ENCODE measurements around the gene ARHGEF9.
A peak's percentile ranks its signal among the peaks of the same experiment; 100 is the strongest.
"Not testable (repeated sequence)": the region's sequence is repeated elsewhere in the genome, so short reads cannot be mapped to it uniquely, and the experiment has no call there.

Gene ARHGEF9

DNA sequence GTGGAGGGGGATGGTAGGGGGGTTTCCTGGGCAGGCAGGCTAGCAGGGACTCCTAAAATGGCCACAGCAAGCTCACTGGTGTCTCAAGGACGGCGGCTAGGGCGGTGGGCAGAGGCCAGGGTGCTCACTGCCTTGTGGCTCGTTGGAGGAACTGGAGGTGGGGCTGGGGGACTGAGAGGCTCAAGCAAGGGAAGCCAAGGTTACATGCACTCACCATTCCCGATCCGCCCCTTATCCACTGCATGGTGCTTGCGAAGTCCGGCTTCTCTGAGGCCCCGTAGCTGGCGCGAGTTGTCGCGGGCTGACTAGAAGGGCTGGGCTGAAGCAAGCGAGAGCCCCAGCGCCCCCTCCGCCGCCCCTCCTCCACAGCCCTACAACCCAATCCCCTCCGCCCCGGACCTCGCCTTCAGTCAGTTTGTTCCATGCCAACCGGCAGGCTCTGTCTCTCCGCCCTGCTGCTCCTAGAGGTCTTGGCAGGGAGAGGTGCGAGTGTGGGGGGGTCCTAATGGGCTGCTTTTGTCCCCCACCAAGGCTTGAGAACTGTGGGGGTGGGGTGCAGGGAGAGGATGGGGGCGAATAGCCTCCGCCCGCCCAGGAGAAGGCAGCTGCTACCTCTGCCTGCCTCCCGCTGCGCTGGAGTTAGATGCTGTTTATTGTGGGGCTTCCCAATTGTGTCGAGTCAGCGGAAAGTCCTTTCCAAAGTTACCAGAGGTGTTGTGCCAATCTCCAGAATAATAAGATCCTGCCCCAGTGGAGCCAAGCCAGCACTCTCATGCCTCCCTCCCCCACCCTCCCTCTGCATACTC is at the start of gene ARHGEF9:
ARHGEF9 (minus strand) TSS at position 313 of the 806 bp plus-strand sequence; CDS start at position 244, 69 bp downstream.
- no peak for DNase-seq

DNA sequence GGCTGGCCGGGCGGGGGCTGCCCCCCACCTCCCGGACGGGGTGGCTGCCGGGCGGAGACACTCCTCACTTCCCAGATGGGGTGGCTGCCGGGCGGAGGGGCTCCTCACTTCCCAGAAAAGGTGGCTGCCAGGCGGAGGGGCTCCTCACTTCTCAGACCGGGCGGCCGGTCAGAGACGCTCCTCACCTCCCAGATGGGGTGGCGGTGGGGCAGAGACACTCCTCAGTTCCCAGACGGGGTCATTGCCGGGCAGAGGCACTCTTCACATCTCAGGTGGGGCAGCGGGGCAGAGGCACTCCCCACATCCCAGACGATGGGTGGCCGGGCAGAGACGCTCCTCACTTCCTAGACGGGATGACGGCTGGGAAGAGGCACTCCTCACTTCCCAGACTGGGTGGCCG is 40.4 kb upstream of the ARHGEF9 start:
- not testable (repeated sequence) for DNase-seq

DNA sequence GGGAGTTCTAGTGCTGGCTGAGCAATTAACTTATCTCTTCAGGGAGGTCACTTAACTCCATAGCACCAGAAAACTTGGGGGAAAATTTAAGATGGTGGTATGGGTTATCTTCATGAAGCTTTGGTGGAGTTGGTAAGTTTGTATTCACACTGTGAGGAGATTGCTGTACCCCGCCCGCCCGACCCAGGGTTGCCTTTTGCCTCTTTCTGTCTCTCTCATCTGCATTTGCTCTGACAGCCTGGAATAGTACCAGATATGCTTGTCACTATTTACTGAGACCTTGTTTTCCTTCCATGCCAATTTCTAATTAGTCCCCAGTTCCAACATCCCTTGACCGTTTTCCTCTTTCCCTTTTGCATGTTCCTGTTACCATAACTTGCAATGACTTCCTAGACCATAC is 33.1 kb upstream of the ARHGEF9 start:
- DNase-seq = no peak

DNA sequence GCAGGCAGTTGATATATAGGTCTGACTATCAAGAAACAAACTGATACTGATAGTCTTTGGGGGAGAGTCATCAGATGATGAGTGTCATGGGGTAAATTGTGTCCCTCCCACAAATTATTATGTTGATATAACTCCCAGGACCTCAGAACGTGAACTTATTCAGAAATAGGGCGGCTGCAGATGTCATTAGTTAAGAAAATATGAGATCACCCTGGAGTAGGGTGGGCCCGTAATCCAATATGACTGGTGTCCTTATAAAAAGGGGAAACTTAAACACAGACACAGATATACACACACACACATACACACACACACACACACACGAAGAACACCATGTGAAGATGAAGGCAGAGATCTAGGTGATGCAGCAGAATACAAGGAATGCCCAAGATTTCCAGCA is 32.7 kb upstream of the ARHGEF9 start:
- DNase-seq = no peak

DNA sequence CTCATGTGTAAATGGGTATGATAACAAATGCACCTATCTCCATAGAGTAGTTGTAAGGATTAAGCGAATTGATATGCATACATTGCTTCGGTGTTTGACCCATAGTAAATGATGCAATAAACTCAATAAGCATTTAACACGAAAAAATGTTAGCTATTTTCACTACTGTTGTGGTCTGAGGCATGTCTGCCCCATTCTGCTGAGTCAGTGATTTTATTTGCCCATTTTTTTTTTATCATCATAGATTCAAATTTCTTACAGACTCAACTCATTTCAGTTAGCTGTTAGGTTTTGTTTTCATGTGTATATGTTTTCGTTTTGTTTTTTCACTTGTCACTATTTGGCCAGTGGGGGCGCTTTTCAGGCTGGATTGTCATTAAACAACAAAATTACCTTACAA is 27.8 kb upstream of the ARHGEF9 start:
- no peak for DNase-seq

DNA sequence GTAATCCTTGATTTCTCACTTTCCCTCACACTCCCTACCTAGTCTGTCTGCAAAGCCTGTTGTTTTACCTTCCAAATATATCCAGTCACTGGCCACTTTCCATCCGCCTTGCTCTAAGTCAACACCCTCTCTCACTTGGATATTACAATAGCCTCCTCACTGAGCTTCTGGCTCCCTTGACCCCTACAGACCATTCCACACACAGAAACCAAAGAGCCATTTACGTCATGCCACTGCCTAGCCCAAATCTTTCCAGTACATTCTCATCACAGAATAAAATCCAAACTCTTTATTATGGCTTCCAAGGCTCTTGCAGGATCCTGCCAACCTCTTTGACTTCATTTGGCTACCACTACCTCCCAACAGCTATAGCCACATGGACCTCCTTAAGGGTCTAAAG is 25.7 kb upstream of the ARHGEF9 start:
- no peak for DNase-seq

DNA sequence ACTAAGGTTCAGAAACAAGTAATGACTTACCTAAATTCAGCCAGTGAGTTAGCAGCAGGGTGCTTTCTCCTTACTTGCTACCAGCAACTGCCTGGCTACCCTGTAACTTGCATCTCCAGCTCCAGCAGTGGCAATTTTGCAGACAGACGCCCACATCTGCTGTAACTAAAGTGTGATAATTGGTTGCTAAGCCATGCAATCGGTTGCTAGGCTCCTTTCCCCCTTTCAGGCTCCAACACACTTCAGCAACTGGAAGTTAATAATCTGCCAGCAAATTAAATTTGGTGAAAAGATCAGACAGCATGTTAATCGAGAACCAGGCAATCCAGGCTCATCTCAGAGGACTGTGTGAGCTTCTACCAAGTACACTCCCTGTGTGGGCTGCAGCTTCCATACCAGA is 24.2 kb upstream of the ARHGEF9 start:
- DNase-seq = no peak

DNA sequence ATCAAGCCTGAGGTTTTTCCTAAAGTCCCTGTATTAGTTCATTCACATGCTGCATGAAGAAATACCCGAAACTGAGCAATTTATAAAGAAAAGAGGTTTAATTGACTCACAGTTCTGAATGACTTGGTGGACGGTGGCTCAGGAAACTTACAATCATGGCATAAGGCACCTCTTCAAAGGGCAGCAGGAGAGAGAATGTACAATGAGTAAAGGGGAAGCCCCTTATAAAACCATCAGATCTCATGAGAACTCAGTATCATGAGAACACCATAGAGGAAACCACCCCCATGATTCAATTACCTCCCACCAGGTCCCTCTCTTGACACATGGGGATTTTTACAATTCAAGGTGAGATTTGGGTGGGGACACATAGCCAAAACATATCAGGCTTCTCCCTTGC is 10.4 kb upstream of the ARHGEF9 start:
- DNase-seq = not testable (repeated sequence)

DNA sequence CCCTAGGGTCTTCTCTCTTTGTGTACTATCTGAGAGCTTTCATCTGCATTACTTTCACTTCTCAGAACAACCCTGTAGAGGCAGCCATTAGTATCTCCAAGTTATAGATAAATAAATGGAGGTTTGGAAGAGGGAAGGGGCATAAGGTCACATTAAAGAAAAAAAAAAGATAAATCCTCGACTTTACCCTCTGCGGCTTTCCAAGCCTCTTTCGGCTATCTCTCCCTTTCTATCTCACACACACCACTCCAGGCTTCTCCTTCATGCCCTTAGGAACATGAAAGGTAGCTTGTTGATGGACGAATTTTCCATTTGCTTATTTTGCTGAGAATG is 660 bp upstream of the ARHGEF9 start:
- DNase-seq = no peak

DNA sequence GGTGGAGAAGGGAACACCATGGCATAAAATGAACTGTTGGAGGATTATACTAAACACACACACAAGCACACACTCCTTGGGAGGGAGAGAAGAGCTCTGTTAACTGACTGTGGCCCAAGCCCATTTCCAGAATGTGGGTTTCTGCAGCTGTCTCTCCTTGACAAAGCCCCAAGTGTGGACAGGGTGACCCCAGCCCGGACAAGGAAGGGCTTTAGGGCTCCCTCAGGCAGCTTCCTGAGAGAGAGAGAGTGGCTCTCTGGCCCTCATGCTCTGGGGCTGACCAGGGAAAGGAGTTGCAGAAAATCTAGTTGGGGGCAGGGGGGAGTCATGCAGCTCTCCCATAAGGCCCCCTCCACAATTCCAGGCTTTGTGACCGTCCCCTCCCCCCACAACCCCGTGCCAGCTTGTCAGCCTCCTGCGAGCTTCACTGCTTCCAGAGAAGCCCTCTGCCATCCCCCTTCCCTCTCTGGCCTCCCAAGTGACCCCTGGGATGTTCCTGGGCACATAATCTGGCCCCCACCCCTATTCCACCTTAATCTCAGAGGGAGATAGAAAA is 590 bp downstream of the ARHGEF9 start:
- DNase-seq = no peak

DNA sequence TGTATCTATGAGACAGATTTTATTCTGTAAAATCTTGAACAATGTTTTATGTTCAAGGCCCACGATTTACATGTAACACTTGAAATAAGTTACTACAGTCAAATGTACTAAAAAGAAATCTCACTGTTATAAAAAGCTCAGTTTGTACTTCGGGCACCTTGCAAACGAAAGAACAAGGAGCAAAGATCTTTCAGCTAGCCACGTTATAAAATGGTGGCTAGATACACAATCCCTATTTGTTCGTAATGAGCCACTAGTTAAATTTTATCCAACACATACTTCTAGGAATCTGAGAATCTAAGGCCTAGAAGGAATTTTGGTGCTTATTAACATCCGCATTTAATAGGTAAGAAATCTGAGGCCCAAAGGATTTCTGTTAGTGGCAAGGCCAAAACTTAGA is 2.5 kb downstream of the ARHGEF9 start:
- no peak for DNase-seq

DNA sequence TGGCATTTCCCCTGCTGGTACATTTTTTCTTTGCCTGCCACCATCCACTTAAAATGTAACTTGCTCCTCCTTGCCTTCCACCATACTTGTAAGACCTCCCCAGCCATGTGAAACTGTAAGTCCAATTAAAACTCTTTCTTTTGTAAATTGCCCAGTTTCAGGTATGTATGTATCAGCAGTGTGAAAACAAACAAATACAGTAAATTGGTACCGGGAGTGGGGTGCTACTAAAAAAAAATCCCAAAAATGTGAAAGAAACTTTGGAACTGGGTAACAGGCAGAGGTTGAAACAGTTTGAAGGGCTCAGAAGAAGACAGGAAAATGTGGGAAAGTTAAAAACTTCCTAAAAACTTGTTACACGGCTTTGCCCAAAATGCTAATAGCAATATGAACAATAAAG is 16.3 kb downstream of the ARHGEF9 start:
- no peak for DNase-seq

DNA sequence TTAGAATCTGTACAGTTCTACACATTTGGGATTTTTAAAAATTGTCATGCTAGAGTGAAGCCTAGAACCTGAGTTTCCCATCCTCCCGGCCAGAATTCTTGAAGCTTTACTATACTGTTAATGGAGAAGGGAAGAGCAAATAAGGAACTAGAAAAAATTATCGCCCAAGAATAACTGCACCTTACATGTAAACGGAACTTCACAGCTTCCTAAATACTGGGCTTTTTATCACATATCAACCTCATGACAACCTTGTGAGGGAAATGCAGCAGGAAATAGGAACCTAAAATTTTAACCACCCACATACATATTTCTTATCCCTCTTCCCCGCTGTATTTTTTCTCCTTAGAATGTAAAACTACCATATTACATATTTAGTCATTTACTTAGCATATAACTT is 19.3 kb downstream of the ARHGEF9 start:
- no peak for DNase-seq

DNA sequence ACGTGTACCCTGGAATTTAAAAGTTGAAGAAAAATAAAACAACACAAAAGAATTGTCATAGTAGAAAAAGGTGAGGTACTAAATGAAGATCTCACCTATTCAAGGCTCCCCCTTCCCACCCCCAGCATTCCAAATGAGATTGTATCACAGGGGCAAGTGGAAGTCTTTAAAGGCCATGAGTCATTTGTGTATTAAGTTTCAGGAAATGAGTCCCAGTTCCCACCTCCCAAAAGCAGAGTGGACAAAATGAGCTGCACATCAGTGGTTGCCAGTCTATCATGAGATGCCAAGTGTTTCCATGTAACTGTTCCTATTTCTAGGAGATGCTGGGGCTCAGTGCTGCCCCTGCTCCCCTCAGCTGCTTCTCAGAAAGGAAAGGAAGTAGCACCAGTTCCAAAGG is 20.1 kb downstream of the ARHGEF9 start:
- no peak for DNase-seq

DNA sequence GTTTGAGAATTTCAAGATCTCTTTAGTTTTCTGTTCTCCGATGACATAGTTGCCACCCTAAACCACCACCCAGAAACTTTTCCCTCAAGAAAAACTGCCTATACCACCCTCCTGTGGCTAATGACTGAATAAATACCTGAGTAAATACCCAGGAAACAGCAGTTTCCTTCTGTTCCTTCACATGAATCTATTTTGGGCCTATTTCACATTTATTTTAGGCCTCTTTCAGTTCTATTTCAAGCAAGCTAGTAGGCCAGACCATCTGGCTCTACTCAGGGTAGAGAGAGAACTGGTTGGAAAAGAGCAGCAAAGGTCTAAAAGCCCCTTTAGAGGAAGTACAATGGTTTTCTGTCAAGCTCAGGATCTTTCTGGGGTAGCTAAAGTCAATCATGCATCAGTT is 23.4 kb downstream of the ARHGEF9 start:
- no peak for DNase-seq

DNA sequence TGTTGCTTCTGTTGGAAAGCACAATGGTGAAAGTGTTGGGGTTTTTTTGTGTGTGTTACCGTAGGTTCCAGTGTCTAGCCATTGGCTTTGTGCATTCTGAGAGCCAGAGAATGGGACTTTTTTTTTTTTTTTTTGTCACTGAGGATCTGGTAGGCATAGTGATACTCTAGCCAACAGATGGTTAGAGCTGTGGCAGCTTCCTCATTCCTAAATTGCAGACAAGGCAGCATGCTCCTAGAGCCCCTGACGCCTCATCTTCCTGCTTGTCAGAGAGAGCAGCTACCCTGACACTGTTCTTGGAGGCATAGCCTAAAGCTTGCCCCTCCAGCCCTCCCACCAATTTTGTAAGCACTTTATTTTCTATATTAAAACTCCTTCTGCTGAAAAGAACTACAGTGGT is 27.0 kb downstream of the ARHGEF9 start:
- DNase-seq = no peak

DNA sequence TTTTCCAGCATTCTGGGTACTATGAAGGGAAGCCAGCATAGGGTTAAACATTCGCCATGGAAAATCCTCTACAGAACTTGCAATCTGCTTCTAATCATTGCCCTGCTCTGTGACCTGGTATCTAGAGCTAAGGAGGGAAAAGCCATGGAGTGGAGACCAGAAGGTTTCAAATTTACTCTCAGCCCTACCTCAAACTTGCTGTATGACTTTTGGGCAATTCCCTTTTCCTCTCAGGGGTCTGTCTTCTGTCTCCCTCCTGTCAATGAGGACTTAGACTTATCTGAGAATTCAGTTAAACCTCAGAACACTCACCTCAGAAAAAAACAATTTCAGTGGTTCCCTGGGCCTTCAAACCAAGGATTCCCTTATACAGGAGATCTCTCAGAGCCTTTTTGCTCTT is 29.1 kb downstream of the ARHGEF9 start:
- DNase-seq = no peak

DNA sequence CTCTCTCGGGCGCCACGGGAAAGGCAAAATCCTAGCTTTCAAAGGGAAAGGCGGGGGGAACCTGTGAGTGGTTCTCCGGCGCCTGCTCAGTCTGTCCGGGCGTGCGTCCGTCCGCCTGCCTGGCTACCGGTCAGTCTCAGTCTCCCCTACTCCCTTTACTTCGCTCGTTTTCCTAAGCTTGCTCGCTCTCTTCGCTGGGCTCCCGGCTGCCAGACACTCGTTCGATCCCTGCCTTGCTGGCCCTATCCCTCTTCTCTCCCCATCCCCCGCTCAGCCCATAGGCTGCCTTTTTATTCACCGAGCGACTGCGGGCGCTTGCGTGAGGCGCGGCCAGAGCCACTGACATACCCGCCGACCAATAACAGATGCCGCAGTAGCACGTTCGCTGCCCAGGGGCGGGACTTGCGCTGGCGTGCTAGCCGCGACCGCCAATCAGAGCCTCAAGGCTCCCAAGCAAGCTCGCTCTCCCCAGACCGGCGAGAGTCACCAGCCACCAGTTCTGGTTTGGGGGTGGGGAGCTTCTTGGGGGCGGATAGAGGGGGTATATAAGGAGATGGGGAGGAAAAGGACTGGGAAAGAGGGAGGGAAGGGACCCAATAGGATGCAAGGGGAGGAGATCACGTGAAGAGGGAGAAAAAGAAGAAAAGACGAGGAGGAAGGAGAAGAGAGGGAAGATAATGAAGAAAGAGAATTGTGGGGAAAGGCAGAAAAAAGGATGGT is 30.0 kb downstream of the ARHGEF9 start:
- DNase-seq = peak; percentile 76

DNA sequence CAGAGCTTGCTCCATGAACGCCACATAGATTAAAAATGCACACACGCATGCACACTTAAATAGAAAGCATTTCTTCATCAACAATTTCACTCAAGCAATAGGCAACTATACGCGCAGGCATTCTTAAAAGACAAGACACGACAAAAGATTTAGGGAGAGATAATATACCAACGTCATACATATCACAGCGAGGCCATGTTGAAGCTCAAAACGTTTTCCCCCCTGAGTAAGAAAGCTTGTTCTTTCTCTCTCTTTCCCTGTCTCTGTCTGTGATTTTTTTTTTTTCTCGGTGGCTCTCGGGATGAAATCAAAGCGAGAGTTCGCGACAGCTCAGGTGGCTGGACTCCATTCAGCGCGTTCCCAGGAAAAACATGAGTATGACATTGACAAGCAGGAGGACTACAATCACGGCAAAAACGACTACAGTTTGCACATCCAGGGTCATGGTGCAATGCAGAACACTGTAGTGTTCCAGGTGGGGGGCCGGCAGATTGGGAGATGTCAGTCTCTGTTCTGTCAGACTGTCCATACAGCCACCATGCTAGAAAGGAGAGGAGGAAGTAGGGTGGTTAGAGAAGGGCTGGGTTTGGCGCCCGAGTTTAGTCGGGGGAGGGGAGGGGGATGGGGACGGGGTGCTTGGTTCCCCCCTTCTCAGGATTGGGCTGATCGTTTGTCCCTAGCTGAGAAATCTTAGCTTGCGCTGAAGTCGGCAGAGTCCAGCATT is 30.7 kb downstream of the ARHGEF9 start:
- no peak for DNase-seq

DNA sequence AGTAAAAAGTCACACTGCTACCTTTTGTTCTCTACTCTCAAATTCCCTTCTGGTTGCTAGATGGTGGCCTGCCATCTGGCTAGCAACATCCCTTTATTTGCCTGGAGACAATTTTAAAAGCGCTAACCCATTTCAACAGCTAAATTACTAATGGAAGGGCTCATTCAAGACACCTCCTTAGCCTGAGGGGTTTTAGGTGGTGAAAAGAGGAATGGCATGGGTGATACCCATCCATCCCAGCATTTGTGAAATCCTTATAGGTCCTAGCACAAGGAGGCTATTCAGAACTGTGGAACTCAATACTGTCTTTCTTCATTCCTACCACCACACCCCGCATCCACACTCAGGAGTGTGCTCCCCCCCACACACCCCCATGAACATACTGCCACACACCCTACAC is 33.5 kb downstream of the ARHGEF9 start:
- no peak for DNase-seq

DNA sequence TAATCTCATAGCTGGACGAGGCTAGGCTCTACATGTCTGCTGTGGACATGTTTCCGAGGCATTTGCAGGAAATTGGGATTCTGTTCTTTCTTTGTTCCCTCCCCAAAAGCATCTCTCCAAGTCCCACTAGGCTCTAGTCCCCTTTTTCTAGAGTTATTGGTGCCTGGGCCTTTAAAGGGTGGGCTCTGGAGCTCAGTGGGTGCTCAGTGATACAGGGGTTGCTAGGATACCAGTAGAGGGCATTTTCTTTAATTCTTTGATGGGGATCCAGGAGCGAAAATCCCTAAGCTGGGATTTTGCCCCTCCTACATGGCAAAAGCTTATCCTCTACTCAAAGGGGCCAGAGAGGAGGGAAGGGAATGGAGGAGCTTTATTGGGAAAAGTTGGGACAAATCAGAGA is 34.2 kb downstream of the ARHGEF9 start:
- DNase-seq = no peak

DNA sequence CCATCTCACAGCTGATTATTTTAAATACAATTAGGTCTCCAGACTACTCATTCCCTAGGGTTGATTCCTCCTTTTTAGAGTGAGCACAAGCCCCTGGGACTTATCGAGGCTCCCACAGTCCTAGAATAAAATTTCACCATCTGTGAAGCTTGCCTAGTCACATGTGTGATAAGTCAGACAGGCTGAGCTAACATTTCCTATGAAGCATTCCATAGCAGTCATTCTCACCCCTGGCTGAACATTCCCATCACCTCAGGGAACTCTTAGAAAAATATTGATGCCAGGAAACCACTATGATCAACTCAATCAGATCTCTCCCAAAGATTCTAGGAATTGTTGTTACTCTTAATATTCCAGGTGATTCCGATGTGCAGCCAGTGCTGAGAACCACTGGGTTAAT is 37.7 kb downstream of the ARHGEF9 start:
- no peak for DNase-seq

DNA sequence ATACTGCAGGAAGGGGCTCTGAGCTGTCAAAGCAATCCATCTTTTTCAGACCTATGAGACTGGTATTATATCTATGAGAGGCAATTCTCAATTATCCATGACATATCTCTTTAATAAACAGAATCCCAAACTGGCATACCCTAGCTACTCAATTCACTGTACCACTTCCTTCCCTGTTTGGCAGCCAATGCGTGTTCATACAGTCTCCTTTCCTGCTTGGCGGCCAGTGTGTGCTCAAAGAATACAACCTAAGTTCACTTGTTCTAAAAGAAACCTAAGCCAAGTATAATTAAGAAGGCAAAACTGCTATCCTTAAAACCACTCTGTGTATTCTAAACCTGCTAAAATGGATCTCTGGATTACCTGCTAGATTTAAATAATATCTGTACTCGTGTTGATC is 38.3 kb downstream of the ARHGEF9 start:
- no peak for DNase-seq

DNA sequence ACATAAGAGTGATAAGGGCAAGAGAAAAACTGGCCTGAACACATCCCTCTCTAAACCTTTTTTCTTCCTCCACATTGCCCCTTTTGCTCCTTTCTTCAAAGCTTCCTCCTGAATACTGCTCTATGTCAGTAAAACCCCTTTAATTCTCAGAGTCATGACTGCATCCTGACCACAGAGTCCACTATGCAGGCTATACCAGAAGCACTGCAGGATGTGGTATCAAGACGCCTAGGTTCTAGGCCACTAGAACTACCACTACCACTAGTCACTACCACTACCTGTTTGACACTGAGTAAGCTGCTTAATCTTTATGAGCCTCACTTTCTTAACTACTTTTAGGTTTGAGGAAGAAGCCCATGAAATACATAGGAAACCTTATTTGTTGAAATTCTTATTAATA is 38.7 kb downstream of the ARHGEF9 start:
- no peak for DNase-seq

Measured in stimulated activated CD4-positive, alpha-beta T cell treated with anti-CD3 and anti-CD28 coated beads, Interleukin-12 subunit alpha, Interleukin-12 subunit beta, amount 100 ng/mL, for 4 hours (primary cell).